NB4 (cell line): ENCODE data around the gene TMEM107.
A peak's percentile ranks its signal among the peaks of the same experiment; 100 is the strongest.

Experiments
- DNase-seq: peaks from one replicate; pipeline ENCODE4 v3.0.0; 2010; ENCODE audit warnings: low read depth
- H3K4me3 ChIP-seq: one replicate; pipeline ENCODE4 v1.5.1; 2011; ENCODE audit warnings: mild to moderate bottlenecking, low read depth, low read length, moderate library complexity
- MYC ChIP-seq: IDR thresholded peaks from 2 replicates; pipeline ENCODE4 v1.6.1; 2011; ENCODE audit warnings: low read depth, low read length
- POLR2A ChIP-seq: IDR thresholded peaks from 2 replicates; pipeline ENCODE4 v1.6.1; 2011; ENCODE audit warnings: mild to moderate bottlenecking; ENCODE audit not compliant: insufficient read length; ENCODE audit errors: extremely low read depth
- TF ChIP-seq, protein P1 (sequence below): IDR thresholded peaks from 2 replicates; pipeline ENCODE4 v1.6.1; 2011; ENCODE audit warnings: low read depth, low read length
- TF ChIP-seq, protein P2 (sequence below): IDR thresholded peaks from one replicate; pipeline ENCODE4 v1.5.1; 2012; ENCODE audit warnings: low read depth, low read length

Gene TMEM107

DNA sequence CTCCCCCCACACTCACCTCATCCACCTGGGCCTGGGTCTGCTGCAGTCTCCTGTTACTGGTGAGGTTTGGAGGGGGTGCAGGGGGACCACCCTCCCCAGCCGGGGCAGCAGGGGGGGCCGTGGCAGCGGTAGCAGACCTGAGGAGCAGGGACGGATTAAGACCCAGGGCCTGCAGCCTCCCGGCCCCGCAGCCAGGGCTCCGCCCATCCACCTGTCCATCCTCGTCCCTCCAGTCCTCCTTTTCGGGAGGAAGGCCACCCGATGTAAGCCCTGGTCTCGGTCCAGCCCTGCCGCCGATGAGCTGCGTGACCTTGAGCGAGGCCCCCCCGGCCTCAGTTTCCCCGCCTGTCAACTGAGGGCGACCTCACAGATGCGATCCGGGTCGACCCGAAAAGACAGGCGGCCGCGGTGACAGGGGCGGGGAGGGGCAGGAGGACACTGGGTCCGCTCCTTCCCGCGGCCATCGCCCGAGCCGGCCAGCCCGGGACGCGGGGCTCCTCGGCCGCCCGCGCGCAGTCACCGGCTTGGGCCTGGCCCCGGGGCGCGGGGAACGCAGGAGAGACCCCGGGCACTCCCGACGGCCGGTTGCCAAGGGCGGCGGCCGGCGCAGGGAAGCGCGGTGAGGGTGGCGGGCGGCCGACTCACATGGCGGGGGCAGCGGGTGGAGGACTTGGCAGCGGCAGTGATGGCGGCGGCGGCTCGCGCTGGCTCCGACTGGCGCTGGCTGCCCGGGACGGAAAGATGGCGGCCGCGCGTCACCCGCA, 13.8 kb downstream of the TMEM107 start, which contains the start of gene VAMP2:
VAMP2 (minus strand) TSS at position 716 of the 764 bp plus-strand sequence; CDS start at position 647, 69 bp downstream.
- TF ChIP-seq, protein P1, sequence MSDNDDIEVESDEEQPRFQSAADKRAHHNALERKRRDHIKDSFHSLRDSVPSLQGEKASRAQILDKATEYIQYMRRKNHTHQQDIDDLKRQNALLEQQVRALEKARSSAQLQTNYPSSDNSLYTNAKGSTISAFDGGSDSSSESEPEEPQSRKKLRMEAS = no peak
- TF ChIP-seq, protein P2, sequence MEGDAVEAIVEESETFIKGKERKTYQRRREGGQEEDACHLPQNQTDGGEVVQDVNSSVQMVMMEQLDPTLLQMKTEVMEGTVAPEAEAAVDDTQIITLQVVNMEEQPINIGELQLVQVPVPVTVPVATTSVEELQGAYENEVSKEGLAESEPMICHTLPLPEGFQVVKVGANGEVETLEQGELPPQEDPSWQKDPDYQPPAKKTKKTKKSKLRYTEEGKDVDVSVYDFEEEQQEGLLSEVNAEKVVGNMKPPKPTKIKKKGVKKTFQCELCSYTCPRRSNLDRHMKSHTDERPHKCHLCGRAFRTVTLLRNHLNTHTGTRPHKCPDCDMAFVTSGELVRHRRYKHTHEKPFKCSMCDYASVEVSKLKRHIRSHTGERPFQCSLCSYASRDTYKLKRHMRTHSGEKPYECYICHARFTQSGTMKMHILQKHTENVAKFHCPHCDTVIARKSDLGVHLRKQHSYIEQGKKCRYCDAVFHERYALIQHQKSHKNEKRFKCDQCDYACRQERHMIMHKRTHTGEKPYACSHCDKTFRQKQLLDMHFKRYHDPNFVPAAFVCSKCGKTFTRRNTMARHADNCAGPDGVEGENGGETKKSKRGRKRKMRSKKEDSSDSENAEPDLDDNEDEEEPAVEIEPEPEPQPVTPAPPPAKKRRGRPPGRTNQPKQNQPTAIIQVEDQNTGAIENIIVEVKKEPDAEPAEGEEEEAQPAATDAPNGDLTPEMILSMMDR = no peak
- TF ChIP-seq POLR2A (peak; percentile 47), MYC (no peak)
- peak; percentile 63 for DNase-seq
- peak within 1 kb of the TSS; percentile 71 for H3K4me3 ChIP-seq

DNA sequence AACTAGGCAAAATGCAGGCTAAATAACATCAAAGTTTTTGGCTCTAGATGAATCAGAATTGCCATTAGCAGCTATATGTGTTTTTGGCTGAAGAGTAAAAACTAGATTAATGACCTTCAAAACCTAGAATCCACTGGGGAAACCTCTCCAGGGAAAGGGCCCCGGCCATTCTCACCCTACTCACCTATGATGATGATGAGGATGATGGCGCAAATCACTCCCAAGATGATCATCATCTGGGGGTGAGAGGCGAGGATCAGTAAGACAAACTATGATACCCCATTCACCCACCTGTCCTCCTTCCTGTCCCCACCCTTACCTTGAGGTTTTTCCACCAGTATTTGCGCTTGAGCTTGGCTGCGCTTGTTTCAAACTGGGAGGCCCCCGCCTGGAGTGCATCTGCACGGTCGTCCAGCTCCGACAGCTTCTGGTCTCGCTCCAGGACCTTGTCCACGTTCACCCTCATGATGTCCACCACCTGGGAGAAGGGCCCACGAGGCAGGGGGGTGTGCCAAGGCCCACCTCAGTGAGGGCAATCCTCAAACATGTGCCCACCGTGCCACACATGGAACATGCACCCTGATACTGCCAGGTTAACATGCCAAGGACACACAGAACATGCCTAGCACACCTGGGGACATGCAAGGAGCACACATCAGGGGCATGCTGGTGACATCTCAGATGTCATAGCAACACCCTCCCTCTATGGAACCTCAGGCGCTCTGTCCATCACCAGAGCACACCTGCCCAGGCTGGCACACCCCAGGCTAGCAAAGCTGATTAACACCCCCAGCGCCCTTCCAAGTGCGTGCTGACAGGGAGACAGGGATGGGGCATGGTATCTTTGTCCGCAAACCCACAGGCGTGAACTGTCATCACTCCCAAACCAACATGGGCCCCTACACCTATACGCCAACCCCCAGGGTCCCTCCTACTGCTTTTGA, 14.6 kb downstream of the TMEM107 start:
- TF ChIP-seq, protein P1 = no peak
- TF ChIP-seq MYC = no peak
- no peak for TF ChIP-seq POLR2A
- no peak for DNase-seq
- peak overlapping the region; percentile 71 for H3K4me3 ChIP-seq

DNA sequence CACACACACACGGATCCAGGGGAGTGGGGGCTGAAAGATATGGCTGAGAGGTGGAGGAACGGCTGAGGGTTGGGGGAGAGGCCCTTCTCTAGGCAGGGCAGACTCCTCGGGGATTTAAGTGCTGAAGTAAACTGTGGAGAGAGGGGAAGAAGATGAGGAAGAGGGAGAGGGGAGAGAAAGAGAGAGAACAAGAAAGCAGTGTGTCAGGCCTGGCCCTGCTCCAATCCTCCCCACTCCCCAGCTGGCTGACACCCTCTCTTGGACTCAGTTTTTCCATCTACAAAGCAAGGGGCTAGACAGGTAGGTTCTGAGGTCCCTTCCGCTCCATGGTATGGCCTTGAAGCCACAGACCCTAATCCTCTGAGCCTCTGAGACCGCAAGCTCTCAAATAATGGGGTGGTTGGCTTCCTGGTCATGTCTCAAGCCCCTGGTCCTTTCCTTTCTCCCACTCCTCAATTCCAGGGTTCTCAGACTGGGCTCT, 15.4 kb downstream of the TMEM107 start:
- no peak overlapping the region for H3K4me3 ChIP-seq
- no peak for DNase-seq
- TF ChIP-seq POLR2A (no peak), MYC (no peak)
- TF ChIP-seq, protein P1 = no peak
- TF ChIP-seq, protein P2 = no peak

DNA sequence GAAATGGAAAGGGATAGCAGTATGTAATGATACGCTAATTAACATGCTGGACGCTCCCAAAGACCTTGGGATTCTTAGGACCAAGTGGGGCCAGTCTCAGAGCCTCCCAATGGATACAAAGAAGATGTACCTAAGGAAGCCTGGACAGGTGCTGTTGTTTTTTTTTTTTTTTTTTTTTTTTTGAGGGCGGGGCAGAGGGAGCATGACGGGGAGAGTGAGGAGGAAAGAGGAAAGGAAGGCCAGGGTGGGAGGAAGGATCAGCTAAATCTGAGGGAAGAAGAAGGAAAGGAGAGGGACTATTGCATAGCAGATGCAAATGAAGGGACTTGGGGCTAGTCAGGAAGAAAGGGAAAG, 16.0 kb downstream of the TMEM107 start:
- no peak for DNase-seq
- H3K4me3 ChIP-seq = no peak overlapping the region

DNA sequence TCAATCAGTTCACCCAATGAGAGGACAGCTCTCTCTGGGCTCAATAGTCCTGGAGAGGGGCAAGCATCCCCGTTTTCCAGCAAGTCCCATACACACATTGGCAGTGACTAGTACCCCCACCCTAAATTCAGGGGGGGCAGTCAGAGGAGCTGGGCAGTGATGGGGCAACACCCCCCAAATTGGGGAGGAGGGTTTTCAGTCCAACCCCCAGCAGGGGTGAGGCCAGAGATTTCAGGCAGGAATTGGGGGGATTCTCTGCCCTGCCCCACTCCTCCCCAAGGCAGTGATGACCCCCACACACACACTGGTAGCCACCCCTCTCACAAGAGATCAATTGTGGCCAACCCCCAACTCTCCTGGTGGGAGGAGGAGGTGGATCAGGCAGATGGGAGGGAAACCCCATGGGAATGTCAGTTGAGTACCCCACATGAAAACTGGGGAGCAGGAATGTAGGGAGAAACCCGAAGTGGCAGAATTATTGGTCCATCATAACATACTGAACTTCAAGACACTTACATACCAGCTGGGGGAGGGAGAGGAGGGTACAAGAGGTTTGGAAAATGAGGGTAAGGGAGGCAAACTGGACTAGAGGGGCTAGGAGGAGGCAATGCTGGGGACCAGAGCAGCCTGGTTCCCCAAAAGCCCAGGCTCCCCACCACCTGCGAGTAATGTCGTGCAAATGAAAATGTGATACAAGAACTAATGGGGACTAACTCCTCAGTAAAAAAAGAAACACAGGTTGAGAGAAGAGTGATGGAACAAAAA, 16.5 kb downstream of the TMEM107 start:
- TF ChIP-seq, protein P2 = no peak
- TF ChIP-seq POLR2A (no peak), MYC (no peak)
- TF ChIP-seq, protein P1 = no peak
- no peak for DNase-seq
- no peak overlapping the region for H3K4me3 ChIP-seq

More for the DNA sequence above, 16.0 kb downstream of the TMEM107 start:
- TF ChIP-seq, protein P1 = no peak
- TF ChIP-seq POLR2A (no peak), MYC (no peak)
- TF ChIP-seq, protein P2 = no peak
